ENCODE data around the gene C2orf49.
"Not testable (repeated sequence)": the region's sequence is repeated elsewhere in the genome, so short reads cannot be mapped to it uniquely, and the experiment has no call there.

C2orf49 gene

DNA sequence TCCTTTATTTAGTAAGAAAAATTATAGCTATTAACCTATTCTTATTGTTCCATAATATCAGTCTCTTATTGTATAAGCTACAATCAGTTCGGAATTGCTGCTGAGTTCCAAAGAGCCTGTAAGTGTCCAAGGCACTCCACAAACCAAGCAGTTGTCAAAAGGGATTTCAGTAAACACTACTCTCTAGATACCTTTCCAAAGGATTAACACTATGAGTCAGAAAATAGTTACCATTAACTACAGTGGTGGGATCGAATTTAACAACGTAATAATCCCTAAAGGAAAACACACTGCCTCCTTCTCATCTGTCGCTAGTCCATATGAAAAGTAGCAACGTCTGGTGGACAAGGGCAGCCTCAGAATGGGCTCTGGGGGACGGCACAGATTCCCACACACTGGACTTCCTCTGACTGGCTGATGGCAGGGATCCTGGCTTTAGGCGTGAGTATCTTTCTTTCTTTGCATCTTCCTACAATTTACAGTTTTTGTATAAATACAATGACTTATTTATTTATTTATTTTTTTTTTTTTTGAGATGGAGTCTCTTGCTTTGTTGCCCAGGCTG is 16.6 kb upstream of the C2orf49 start:
- in situ Hi-C loops (cut with MboI; ENCODE audit: low sequenced_read_pairs) = no loop called here

- in situ Hi-C loops (cut with MboI; ENCODE audit: low sequenced_read_pairs) = no loop called here
These were observed 15.3 kb upstream of the C2orf49 start for GRCh38 chr2:105321875-105322646.

- in situ Hi-C loops (cut with MboI; ENCODE audit: low sequenced_read_pairs) = no loop called here
These were observed 14.2 kb upstream of the C2orf49 start for GRCh38 chr2:105323111-105323510.

DNA sequence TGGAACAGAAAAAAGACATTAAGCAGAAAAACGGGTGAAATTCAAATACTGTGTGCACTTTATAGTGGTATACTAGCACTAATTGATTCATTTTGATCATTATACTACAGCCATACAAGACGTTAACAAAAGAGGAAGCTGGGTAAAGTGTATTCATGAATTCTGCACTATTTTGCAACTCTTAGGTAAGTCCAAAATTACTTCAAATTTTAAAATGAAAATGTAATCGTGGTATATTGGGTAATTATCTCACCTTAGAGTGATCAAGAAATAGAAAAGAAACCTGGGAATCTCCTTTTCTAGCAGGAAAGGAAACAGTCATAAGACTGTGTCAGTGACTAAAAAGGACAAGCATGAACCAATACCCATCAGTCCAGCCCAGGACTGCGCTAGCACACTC is 13.2 kb upstream of the C2orf49 start:
- in situ Hi-C loops (cut with MboI; ENCODE audit: low sequenced_read_pairs) = no loop called here

DNA sequence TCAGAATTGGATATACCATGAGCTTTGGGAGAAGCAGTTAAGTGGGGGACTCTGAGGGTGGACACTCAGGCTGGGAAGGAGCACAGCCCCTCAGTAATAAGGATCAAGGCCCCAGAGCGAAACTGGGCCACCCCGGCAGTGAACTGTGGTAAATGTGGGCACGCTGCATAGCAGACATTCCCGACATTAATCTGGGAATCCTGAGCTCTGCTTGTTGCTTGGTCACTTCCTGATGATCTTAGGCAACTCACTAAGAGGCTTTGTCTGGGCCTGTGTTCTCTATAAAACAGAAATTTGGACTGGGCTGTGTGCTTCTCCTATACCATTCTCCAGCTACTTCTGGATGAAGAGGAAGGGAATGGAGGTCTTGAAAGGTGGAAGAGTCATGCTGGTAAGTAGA is 12.6 kb upstream of the C2orf49 start:
- in situ Hi-C loops (cut with MboI; ENCODE audit: low sequenced_read_pairs) = no loop called here

DNA sequence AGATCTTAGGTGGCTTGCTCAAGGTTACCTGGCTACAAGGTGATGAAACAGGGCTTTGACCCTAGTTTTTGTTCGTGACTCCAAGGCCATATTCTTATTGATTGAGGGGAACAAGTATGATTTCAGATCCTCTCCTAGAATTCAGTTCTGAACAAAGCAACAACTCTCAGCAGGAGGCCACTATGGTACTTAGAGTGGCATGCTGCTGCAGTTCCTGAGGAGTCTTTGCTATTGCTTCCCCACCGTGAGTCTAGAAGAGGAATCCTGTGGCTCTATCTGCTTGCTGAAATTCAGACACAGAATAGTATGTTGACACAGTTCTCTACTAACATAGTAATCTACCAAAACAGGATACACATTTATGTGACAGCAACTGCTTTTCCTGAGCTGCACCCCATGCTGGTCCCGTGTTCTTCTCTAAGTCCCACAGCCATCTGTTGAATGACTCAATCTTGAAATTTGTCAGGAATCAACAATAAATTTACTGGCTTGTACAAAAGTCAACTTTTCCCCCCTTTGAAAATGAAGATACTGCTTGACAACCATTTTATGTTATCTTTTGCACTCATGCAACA is 11.9 kb upstream of the C2orf49 start:
- in situ Hi-C loops (cut with MboI; ENCODE audit: low sequenced_read_pairs) = no loop called here

DNA sequence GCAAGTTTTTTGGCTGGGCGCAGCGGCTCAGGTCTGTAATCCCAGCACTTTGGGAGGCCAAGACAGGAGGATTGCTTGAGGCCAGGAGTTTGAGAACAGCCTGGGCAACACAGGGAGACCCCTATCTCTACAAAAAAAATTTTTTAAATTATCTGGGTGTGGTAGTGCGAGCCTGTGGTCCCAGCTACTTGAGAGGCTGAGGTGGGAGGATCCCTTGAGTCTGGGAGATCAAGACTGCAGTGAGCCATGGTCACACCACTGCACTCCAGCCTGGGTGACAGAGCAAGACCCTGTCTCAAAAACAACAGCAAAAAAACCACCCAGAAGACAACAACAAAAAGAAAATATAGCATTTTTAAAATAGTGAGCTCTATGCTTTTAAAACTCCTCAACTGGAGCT is 10.1 kb upstream of the C2orf49 start:
- in situ Hi-C loops (cut with MboI; ENCODE audit: low sequenced_read_pairs) = not testable (repeated sequence)

DNA sequence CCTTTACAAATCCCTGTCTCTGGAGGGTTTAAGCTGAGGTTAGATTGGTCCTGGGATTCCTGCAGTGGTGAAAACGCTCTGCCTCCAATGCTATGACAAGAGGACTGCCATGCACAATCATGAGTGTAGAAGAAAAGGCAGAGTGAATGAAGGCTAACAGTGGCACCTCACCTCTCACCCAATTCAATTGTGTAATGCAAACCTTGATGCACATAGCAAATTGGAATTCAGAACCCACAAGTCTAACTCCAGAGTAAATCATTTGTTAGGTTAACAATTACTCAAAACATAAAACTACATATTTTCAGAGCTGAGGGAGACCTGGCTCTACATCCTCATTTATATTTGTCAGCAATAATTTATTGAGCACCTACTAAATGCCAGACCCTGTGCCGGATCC is 9.7 kb upstream of the C2orf49 start:
- in situ Hi-C loops (cut with MboI; ENCODE audit: low sequenced_read_pairs) = no loop called here

DNA sequence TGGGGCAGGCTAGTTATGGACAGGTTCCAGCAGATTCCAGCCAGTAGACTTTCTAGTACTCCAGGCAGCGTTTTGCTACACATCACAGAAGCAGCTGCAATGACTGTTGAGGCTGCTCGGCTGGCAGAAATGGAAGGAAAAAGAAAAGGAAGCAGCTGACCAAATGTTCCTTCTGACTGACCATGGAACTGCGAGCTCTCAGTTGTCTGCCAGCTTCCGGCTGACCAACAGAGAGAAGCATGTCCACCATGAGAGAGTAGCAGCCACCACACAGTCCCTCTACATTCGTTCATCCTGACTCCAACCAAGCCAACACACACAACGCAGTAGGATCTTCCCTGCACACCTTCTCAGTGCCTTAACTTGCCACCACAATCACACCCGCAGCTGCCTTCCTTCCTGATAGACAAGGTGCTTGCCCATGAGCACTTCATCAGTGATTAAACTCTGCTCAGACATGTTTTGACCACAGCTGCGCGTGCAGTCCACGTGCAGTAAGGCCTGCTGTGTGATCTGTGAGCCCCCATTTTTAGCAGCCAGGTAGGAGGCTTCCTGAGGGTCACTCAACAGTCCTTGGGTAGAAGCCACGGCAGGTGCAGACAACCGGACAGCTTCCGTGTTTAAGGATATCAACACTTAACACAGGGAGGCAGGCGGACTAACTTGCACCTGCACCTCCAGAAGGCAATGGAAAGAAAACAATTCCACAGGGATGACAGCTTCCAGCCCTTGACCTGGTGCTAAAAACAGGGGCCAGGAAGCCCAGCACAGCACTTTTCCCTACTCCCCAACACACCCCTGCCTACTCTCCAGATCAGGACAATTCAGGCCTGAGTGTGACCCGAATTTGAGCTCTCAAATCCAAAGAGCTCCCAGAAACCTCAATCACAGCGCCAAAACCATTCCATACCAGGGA is 8.8 kb upstream of the C2orf49 start:
- in situ Hi-C loops (cut with MboI; ENCODE audit: low sequenced_read_pairs) = no loop called here

DNA sequence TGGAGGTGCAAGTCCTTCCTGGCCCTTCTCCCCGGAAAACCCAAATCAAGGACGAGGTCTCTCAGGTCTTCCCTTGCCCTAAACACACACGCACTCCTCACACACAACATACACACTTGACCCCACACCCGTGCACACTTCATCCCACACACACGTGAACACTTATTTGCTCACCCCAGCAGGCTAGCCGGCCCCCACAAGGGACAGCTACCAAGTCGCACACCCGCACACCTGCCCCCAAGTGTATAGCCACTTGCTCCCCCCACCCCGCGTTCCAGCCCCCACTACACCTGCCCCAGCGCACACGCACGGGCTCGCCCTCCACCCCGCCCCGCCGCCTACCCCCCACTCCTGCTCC is 8.2 kb upstream of the C2orf49 start:
- in situ Hi-C loops (cut with MboI; ENCODE audit: low sequenced_read_pairs) = no loop called here

- in situ Hi-C loops (cut with MboI; ENCODE audit: low sequenced_read_pairs) = no loop called here
These were observed 7.5 kb upstream of the C2orf49 start, which contains the start of gene TGFBRAP1 for GRCh38 chr2:105329561-105330495. TGFBRAP1 (minus strand) TSS chr2:105329735; CDS start chr2:105308301, 21,434 bp downstream.

DNA sequence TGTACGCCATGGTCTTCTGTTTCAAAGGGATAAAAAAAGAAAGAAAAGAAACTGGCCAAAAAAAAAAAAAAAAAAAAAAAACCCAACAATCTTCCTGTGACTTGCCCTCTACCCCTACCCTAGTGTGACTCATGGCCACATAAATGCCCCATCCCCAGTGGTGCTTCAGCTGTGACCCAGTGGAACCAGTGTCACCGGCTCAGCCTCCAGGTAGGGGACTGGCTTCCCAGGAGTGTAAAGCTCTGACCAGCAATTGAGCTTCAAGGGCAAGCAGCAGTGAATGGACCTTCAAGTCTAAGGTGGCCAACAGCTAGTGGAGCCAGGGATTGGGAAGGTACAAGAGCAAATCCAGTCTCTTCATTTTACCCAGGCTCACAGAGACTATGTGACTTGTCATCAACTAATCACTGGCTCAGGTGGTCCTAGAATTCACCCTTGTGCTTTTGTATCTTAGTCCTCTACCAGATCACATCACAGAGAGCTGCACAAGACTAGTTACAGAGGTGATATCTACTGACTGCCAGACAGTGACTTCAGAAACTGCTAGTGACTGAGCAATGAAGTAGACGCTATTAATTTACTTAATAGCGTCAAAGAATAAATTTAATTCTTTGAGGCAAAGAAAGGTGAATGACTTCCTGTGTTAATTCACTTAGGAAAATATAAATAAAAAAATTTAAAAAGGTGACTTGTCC is 6.5 kb upstream of the C2orf49 start:
- in situ Hi-C loops (cut with MboI; ENCODE audit: low sequenced_read_pairs) = no loop called here

GRCh38 chr2:105334211-105334610 is 3.1 kb upstream of the C2orf49 start:
- in situ Hi-C loops (cut with MboI; ENCODE audit: low sequenced_read_pairs) = no loop called here

- in situ Hi-C loops (cut with MboI; ENCODE audit: low sequenced_read_pairs) = no loop called here
These were observed 1.9 kb upstream of the C2orf49 start for GRCh38 chr2:105335469-105335868.

- in situ Hi-C loops (cut with MboI; ENCODE audit: low sequenced_read_pairs) = no loop called here
These were observed 586 bp upstream of the C2orf49 start for GRCh38 chr2:105336786-105337121.

GRCh38 chr2:105338020-105338385 is 663 bp downstream of the C2orf49 start:
- in situ Hi-C loops (cut with MboI; ENCODE audit: low sequenced_read_pairs) = no loop called here

DNA sequence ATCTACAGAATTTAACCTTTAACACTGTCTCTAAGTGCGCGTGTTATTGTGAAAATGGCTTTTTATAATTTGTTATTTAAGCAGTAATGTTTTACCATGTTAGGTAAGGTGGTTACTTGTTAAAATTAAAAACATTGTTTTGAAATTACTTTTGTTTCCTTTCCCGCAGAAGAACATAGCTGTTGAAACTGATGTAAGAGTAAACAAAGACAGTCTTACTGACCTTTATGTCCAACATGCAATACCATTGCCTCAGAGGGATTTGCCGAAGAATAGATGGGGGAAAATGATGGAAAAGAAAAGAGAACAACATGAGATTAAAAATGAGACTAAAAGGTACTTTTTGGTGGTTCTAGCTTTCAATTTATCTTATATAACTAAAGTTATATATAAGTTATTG is 2.1 kb downstream of the C2orf49 start:
- in situ Hi-C loops (cut with MboI; ENCODE audit: low sequenced_read_pairs) = no loop called here

- in situ Hi-C loops (cut with MboI; ENCODE audit: low sequenced_read_pairs) = no loop called here
These were observed 7.5 kb downstream of the C2orf49 start for GRCh38 chr2:105344704-105345345.

- in situ Hi-C loops (cut with MboI; ENCODE audit: low sequenced_read_pairs) = loop anchor here (25.0 kb wide), 2 partner anchors 180 to 1230 kb away; no protein-coding TSS in a partner anchor
These were observed 19.8 kb downstream of the C2orf49 start for GRCh38 chr2:105357122-105357521.
